Measurements from ENCODE around the gene CHURC1. TPM values are rescaled to one million over a fixed set of nuclear protein-coding genes. Genes with fewer than 3 reads are reported as not detected.

Gene CHURC1
- total RNA-seq, 1 experiment from 2014 or later, result 48.5 TPM

GRCh38 chr14:64923015-64923414, 8.8 kb downstream of the CHURC1 start:
- Mint-ChIP-seq H3K9me3 (ENCODE audit: low read depth, unreplicated experiment) (no peaks in the 10 kb centered on the region), H3K4me1 (ENCODE audit: low read depth, unreplicated experiment) (peaks cover 18% of the 10 kb centered on the region), H3K4me3 (ENCODE audit: low read depth, unreplicated experiment) (no peak overlapping the region), H3K36me3 (ENCODE audit: insufficient read depth, unreplicated experiment) (peaks cover 10% of the 10 kb centered on the region), H3K27me3 (ENCODE audit: unreplicated experiment) (no peaks in the 10 kb centered on the region), H3K27ac (ENCODE audit: unreplicated experiment) (no peak overlapping the region)
- DNase-seq, result no peak
- TF ChIP-seq CTCF (IDR thresholded peaks at IDR 0.05; ENCODE audit: unreplicated experiment), result no peak
- no TSS peak for BruUV-seq (replicated peaks)
- intact Hi-C loops (cut with micrococcal nuclease; ENCODE audit: unreplicated experiment), result no loop called here
- CTCF ChIA-PET, result no interaction called here

GRCh38 chr14:64926398-64926995, 12.2 kb downstream of the CHURC1 start:
- no TSS peak for BruUV-seq (replicated peaks)

GRCh38 chr14:64927031-64927430, 12.8 kb downstream of the CHURC1 start:
- no peak overlapping the region for H3K4me3 Mint-ChIP-seq (ENCODE audit: low read depth, unreplicated experiment)
- no peak for TF ChIP-seq CTCF (IDR thresholded peaks at IDR 0.05; ENCODE audit: unreplicated experiment)
- no peak for DNase-seq
- H3K27me3 Mint-ChIP-seq (ENCODE audit: unreplicated experiment), result no peaks in the 10 kb centered on the region
- no peaks in the 10 kb centered on the region for H3K9me3 Mint-ChIP-seq (ENCODE audit: low read depth, unreplicated experiment)
- no TSS peak for BruUV-seq (replicated peaks)
- no peaks in the 10 kb centered on the region for H3K4me1 Mint-ChIP-seq (ENCODE audit: low read depth, unreplicated experiment)
- H3K27ac Mint-ChIP-seq (ENCODE audit: unreplicated experiment), result no peak overlapping the region
- H3K36me3 Mint-ChIP-seq (ENCODE audit: insufficient read depth, unreplicated experiment), result peaks cover 5% of the 10 kb centered on the region
- CTCF ChIA-PET, result interaction anchor here (1.5 kb wide), 1 partner anchor 16 kb away, joined by 3 read pairs; no protein-coding TSS in a partner anchor
- intact Hi-C loops (cut with micrococcal nuclease; ENCODE audit: unreplicated experiment), result no loop called here

More at GRCh38 chr14:64926398-64926995, 12.2 kb downstream of the CHURC1 start:
- TF ChIP-seq CTCF (IDR thresholded peaks at IDR 0.05; ENCODE audit: unreplicated experiment), result no peak
- H3K27me3 Mint-ChIP-seq (ENCODE audit: unreplicated experiment), result no peaks in the 10 kb centered on the region
- CTCF ChIA-PET, result interaction anchor here (1.5 kb wide), 1 partner anchor 16 kb away, joined by 3 read pairs; no protein-coding TSS in a partner anchor
- no peak overlapping the region for H3K4me3 Mint-ChIP-seq (ENCODE audit: low read depth, unreplicated experiment)
- no peaks in the 10 kb centered on the region for H3K9me3 Mint-ChIP-seq (ENCODE audit: low read depth, unreplicated experiment)
- intact Hi-C loops (cut with micrococcal nuclease; ENCODE audit: unreplicated experiment), result no loop called here
- H3K36me3 Mint-ChIP-seq (ENCODE audit: insufficient read depth, unreplicated experiment), result peaks cover 5% of the 10 kb centered on the region
- H3K27ac Mint-ChIP-seq (ENCODE audit: unreplicated experiment), result no peak overlapping the region
- no peak for DNase-seq
- no peaks in the 10 kb centered on the region for H3K4me1 Mint-ChIP-seq (ENCODE audit: low read depth, unreplicated experiment)

- no TSS peak for BruUV-seq (replicated peaks)
- H3K36me3 Mint-ChIP-seq (ENCODE audit: insufficient read depth, unreplicated experiment), result peaks cover 5% of the 10 kb centered on the region
- CTCF ChIA-PET, result no interaction called here
These were observed 14.2 kb downstream of the CHURC1 start for GRCh38 chr14:64928239-64929013.

More at GRCh38 chr14:64928239-64929013, 14.2 kb downstream of the CHURC1 start:
- Mint-ChIP-seq H3K4me3 (ENCODE audit: low read depth, unreplicated experiment) (no peak overlapping the region), H3K4me1 (ENCODE audit: low read depth, unreplicated experiment) (no peaks in the 10 kb centered on the region), H3K27me3 (ENCODE audit: unreplicated experiment) (no peaks in the 10 kb centered on the region), H3K9me3 (ENCODE audit: low read depth, unreplicated experiment) (no peaks in the 10 kb centered on the region), H3K27ac (ENCODE audit: unreplicated experiment) (no peak overlapping the region)
- DNase-seq, result no peak
- no peak for TF ChIP-seq CTCF (IDR thresholded peaks at IDR 0.05; ENCODE audit: unreplicated experiment)
- intact Hi-C loops (cut with micrococcal nuclease; ENCODE audit: unreplicated experiment), result no loop called here
